ENCODE data around the gene RIMKLA.
A peak's percentile ranks its signal among the peaks of the same experiment; 100 is the strongest.

DNA sequence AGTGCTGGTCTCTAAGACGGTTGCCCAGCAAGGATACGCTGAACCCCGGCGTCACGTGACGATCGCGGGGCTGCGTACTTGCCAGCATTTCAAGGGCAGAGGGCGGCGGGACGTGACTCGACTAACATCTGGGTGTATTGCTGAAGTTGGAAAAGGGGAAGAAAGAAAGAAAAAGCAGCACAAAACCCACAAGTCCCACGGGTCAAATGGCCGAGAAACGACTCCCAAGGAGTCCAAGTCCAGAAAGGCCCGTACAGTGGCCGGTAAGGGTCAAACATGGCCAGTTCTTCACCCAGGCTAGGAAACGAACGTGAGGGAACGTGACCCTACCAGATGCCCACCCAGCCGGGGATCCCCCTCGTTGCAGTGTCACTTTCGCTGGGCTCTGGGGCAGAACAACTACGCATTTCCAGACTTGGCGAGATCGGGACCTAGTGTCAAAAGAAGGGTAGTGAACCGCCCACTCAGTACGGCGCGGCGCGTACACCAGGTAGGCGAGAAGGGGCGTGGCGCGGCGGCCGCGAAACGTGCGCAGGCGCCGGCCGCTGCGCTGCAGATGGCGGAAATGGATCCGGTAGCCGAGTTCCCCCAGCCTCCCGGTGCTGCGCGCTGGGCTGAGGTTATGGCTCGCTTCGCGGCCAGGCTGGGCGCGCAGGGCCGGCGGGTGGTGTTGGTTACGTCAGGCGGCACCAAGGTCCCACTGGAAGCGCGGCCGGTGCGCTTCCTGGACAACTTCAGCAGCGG, 75.6 kb downstream of the RIMKLA start, which contains the start of the genes PPCS and ZMYND12:
- TF ChIP-seq POLR2A (IDR thresholded peaks at IDR 0.05; ENCODE audit: low read depth, low read length) (peak; percentile 89), POLR2AphosphoS5 (IDR thresholded peaks at IDR 0.05; ENCODE audit: insufficient read depth, low read depth, low read length) (peak; percentile 92), JUN (IDR thresholded peaks at IDR 0.05; ENCODE audit: borderline replicate concordance, insufficient read depth, insufficient read length, low read depth) (no peak)
- TF ChIP-seq, protein P1, sequence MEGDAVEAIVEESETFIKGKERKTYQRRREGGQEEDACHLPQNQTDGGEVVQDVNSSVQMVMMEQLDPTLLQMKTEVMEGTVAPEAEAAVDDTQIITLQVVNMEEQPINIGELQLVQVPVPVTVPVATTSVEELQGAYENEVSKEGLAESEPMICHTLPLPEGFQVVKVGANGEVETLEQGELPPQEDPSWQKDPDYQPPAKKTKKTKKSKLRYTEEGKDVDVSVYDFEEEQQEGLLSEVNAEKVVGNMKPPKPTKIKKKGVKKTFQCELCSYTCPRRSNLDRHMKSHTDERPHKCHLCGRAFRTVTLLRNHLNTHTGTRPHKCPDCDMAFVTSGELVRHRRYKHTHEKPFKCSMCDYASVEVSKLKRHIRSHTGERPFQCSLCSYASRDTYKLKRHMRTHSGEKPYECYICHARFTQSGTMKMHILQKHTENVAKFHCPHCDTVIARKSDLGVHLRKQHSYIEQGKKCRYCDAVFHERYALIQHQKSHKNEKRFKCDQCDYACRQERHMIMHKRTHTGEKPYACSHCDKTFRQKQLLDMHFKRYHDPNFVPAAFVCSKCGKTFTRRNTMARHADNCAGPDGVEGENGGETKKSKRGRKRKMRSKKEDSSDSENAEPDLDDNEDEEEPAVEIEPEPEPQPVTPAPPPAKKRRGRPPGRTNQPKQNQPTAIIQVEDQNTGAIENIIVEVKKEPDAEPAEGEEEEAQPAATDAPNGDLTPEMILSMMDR (IDR thresholded peaks at IDR 0.05; ENCODE audit: extremely low read depth in 1 of 2, insufficient read depth in 1 of 2, low read depth in 1 of 2, low read length in 2 of 2): no peak
